Right lobe of liver (tissue), 6 donors: ENCODE results near the gene S100P. TPM values are rescaled to one million over a fixed set of nuclear protein-coding genes. Genes with fewer than 3 reads are reported as not detected.
"Not testable (repeated sequence)": the region's sequence is repeated elsewhere in the genome, so short reads cannot be mapped to it uniquely, and the experiment has no call there.

Experiments used
- ATAC-seq, 4 donors: fragments of 200-7000 bp; cut with Tn5 transposase; one replicate each; pipeline ENCODE4 v1.9.1; 2020; ENCODE audit warnings: mild to moderate bottlenecking in 4 of 4, moderate library complexity in 4 of 4
- DNase-seq, 3 donors: peaks; one replicate each; pipeline ENCODE4 v3.0.0-alpha.2; 2020
- H3K27ac ChIP-seq, 3 donors: fragments of 200-600 bp; one replicate each; pipeline ENCODE4 v1.8.0; 2022
- H3K27me3 ChIP-seq, 2 donors: fragments of 200-600 bp; one replicate each; pipeline ENCODE4 v1.8.0; 2022
- H3K36me3 ChIP-seq, 4 donors: fragments of 200-600 bp; sonication (generic) in 1 of 4; one replicate each; pipeline versions ENCODE4 v1.5.1 to v1.8.0; 2017 to 2022; ENCODE audit warnings: control low read depth in 1 of 4
- H3K4me1 ChIP-seq, 4 donors: fragments of 200-600 bp; sonication (generic) in 1 of 4; one replicate each; pipeline versions ENCODE4 v1.5.1 to v1.8.0; 2017 to 2022; ENCODE audit warnings: control low read depth in 1 of 4
- H3K4me3 ChIP-seq, 3 donors: fragments of 200-600 bp; one replicate each; pipeline ENCODE4 v1.8.0; 2022
- H3K9me3 ChIP-seq, 4 donors: fragments of 200-600 bp; sonication (generic) in 1 of 4; one replicate each; pipeline versions ENCODE4 v1.5.1 to v1.8.0; 2017 to 2022; ENCODE audit warnings: control low read depth in 1 of 4
- CTCF ChIP-seq, 4 donors: fragments of 200-600 bp in 3 of 4; fragments of 450-650 bp in 1 of 4; IDR thresholded peaks; one replicate each; pipeline versions ENCODE4 v1.5.1 to v1.8.0; 2016 to 2022; ENCODE audit warnings: antibody characterized with exemption in 4 of 4, mild to moderate bottlenecking in 2 of 4
- POLR2A ChIP-seq: fragments of 450-650 bp; IDR thresholded peaks from one replicate; pipeline ENCODE4 v1.6.1; 2017; ENCODE audit warnings: antibody characterized with exemption, mild to moderate bottlenecking
- WGBS: methylation state at CpG from one replicate; pipeline ENCODE4 v1.1.6; 2018; ENCODE audit warnings: low coverage, low lambda C conversion rate; ENCODE audit not compliant: insufficient coverage; ENCODE audit errors: missing lambda C conversion rate; 5-methylcytosine and 5-hydroxymethylcytosine counted together
- intact Hi-C, 2 donors: fragments of 100-400 bp; cut with DNase I; formaldehyde crosslinking; loops; one replicate each; pipeline versions ENCODE4 v1.11.2 to v1.14.1; 2022
- total RNA-seq, 6 experiments: library from RNA; depleted of rRNA in 2 of 6; stranded (reverse); fragments of >200 nt in 2 of 6; fragmentation: NEBNext Ultra II Directional in 3 of 6; extraction: Animal tissue kit (Norgen Biotek cat#: 25700) in 3 of 6; gene quantifications; one replicate each; pipeline versions ENCODE4 v1.1.0 to v1.2.4, GENCODE V29; 2016 to 2023
- donor health status: DM: no; HTN: yes; CAD: no.
- donor health status: DM: no; HTN: no; CAD: no.
- donor health status: DM: no; HTN: no; CAD: no.
- donor health status: DM: no; HTN: yes; CAD: no.
- donor health status: DM: no; HTN: yes; CAD: no.

S100P gene
- total RNA-seq, 6 experiments from 2014 or later: 0.59 to 6.3 (median 2.7) TPM

- TF ChIP-seq CTCF (IDR thresholded peaks at IDR 0.05): no peak
- TF ChIP-seq POLR2A: no peak
- Histone ChIP-seq H3K36me3 (no peaks in the 10 kb centered on the region), H3K9me3 (no peaks in the 10 kb centered on the region), H3K27ac (no peak overlapping the region), H3K27me3 (no peaks in the 10 kb centered on the region), H3K4me3 (no peak overlapping the region), H3K4me1 (no peaks in the 10 kb centered on the region)
- ATAC-seq: no peak
- WGBS: no CpG with 5 or more reads among the region's 11 CpGs
- DNase-seq: no peak
- intact Hi-C loops: no loop called here
Measured at GRCh38 chr4:6668391-6668790, 25.3 kb upstream of the S100P start.

GRCh38 chr4:6671648-6672047 lies 22.0 kb upstream of the S100P start:
- H3K27ac ChIP-seq: no peak overlapping the region
- intact Hi-C loops: no loop called here
- no peak for ATAC-seq

GRCh38 chr4:6672131-6672530 lies 21.5 kb upstream of the S100P start:
- intact Hi-C loops: no loop called here
- ATAC-seq: no peak

More at GRCh38 chr4:6671648-6672047, 22.0 kb upstream of the S100P start:
- no peaks in the 10 kb centered on the region for H3K27me3 ChIP-seq
- TF ChIP-seq POLR2A (no peak), CTCF (IDR thresholded peaks at IDR 0.05) (no peak)
- peaks cover 0 to 19% (median 9%) of the 10 kb centered on the region in 4 donors for H3K4me1 ChIP-seq
- peaks cover 0 to 3% (median 0%) of the 10 kb centered on the region in 4 donors for H3K36me3 ChIP-seq
- H3K9me3 ChIP-seq: no peaks in the 10 kb centered on the region
- DNase-seq: no peak
- H3K4me3 ChIP-seq: no peak overlapping the region
- no CpG with 5 or more reads among the region's 1 CpG for WGBS

GRCh38 chr4:6672541-6673190 lies 21.0 kb upstream of the S100P start:
- H3K36me3 ChIP-seq, intact Hi-C loops, H3K27me3 ChIP-seq, H3K4me3 ChIP-seq, DNase-seq, ATAC-seq, H3K9me3 ChIP-seq: not testable (repeated sequence)
- H3K4me1 ChIP-seq: peaks cover 0 to 25% (median 11%) of the 10 kb centered on the region in 4 donors
- WGBS: 95% methylated on average over 4 of the region's 34 CpGs
- H3K27ac ChIP-seq: peak overlapping the region in 2 of 3 donors; percentile 74 to 91

More at GRCh38 chr4:6672131-6672530, 21.5 kb upstream of the S100P start:
- H3K27me3 ChIP-seq: no peaks in the 10 kb centered on the region
- no peak for DNase-seq
- H3K36me3 ChIP-seq: peaks cover 0 to 3% (median 0%) of the 10 kb centered on the region in 4 donors
- TF ChIP-seq CTCF (IDR thresholded peaks at IDR 0.05): no peak
- TF ChIP-seq POLR2A: no peak
- WGBS: 96% methylated on average over 9 of the region's 19 CpGs
- no peak overlapping the region for H3K27ac ChIP-seq
- H3K4me1 ChIP-seq: peaks cover 0 to 23% (median 10%) of the 10 kb centered on the region in 4 donors
- no peaks in the 10 kb centered on the region for H3K9me3 ChIP-seq
- no peak overlapping the region for H3K4me3 ChIP-seq

GRCh38 chr4:6673191-6673659 lies 20.5 kb upstream of the S100P start:
- H3K27ac ChIP-seq: peak overlapping the region; percentile 74 to 91 (median 76)
- H3K9me3 ChIP-seq, DNase-seq, H3K27me3 ChIP-seq, intact Hi-C loops, H3K36me3 ChIP-seq: not testable (repeated sequence)
- peak; percentile 61 for TF ChIP-seq POLR2A
- H3K4me3 ChIP-seq: peak overlapping the region; percentile 45 to 64 (median 64)
- 38% methylated on average over 3 of the region's 14 CpGs for WGBS
- peak; percentile 2 to 40 (median 14) for ATAC-seq
- peaks cover 0 to 27% (median 11%) of the 10 kb centered on the region in 4 donors for H3K4me1 ChIP-seq
